HepG2 (cell line): Measurements from ENCODE around the gene MARK4. TPM values are rescaled to one million over a fixed set of nuclear protein-coding genes. Genes with fewer than 3 reads are reported as not detected.

Source experiments
- ATAC-seq: fragments of 200-7000 bp; cut with Tn5 transposase; 3 replicates; pipeline ENCODE4 v1.9.1; 2020; ENCODE audit warnings: mild to moderate bottlenecking, moderate library complexity
- BruUV-seq: library from RNA; stranded (reverse); fragments of 400-500 nt; replicated peaks from 2 replicates; lab custom pipeline; 2021; lab: Mats Ljungman, UMichigan
- CTCF ChIA-PET: fragments of 300-600 bp; formaldehyde crosslinking; extraction: SDS; loops from one replicate; lab custom pipeline; 2021; ENCODE audit warnings: low total read pairs, inconsistent platforms, low intra/inter-chr PET ratio; lab: Yijun Ruan, JAX
- POLR2A ChIA-PET: fragments of 350-600 bp; sonication (Branson Sonifier 250); formaldehyde crosslinking; loops from one replicate; lab custom pipeline; 2020; ENCODE audit warnings: antibody characterized with exemption, inconsistent platforms; lab: Yijun Ruan, JAX
- DNase-seq: peaks from one replicate; pipeline ENCODE4 v3.0.0-alpha.2; 2015; ENCODE audit warnings: low spot score
- FAIRE-seq: peaks from 3 replicates; lab custom pipeline; 2011; peaks lifted over from hg19 to GRCh38; lab: Jason Lieb, UNC
- H2AFZ ChIP-seq: one replicate; pipeline ENCODE4 v1.6.1; 2011; ENCODE audit warnings: low read length, inconsistent platforms
- H3K27ac ChIP-seq: fragments of 300-600 bp; 3 replicates; pipeline ENCODE4 v1.8.0; 2011; ENCODE audit warnings: mixed run types, mild to moderate bottlenecking, mixed read lengths, low read length, inconsistent platforms; ENCODE audit not compliant: insufficient read depth; ENCODE audit errors: extremely low read length
- H3K27me3 ChIP-seq, 2 experiments: fragments of 200-600 bp in 1 of 2; 2 replicates in 1 of 2; 3 replicates in 1 of 2; pipeline versions ENCODE4 v1.6.0 to v1.8.0; 2011; ENCODE audit warnings: low read length in 2 of 2, mild to moderate bottlenecking in 2 of 2, moderate library complexity in 2 of 2, inconsistent platforms in 1 of 2; ENCODE audit not compliant: insufficient read depth in 2 of 2, control insufficient read depth in 1 of 2
- H3K36me3 ChIP-seq, 2 experiments: fragments of 200-600 bp in 1 of 2; replicated peaks in 1 of 2; 2 replicates in 1 of 2; 3 replicates in 1 of 2; pipeline versions ENCODE4 v1.5.1 to v1.8.0; 2011; ENCODE audit warnings: low read length in 2 of 2, inconsistent platforms in 1 of 2; ENCODE audit not compliant: insufficient read depth in 2 of 2, control insufficient read depth in 1 of 2
- H3K4me1 ChIP-seq: 2 replicates; pipeline ENCODE4 v1.5.1; 2012; ENCODE audit warnings: low read length, inconsistent platforms; ENCODE audit not compliant: insufficient read depth
- H3K4me2 ChIP-seq: 2 replicates; pipeline ENCODE4 v1.6.0; 2011; ENCODE audit warnings: low read depth, low read length, inconsistent platforms
- H3K4me3 ChIP-seq, 3 experiments: fragments of 200-600 bp in 1 of 3; sonication (generic), shearing (Covaris generic) in 1 of 3; replicated peaks in 1 of 3; 2 replicates each; pipeline ENCODE4 v1.5.1; 2011 to 2016; ENCODE audit warnings: low read length in 3 of 3, inconsistent platforms in 2 of 3, low read depth in 2 of 3, mild to moderate bottlenecking in 2 of 3, control low read depth in 1 of 3, mixed read lengths in 1 of 3; ENCODE audit not compliant: insufficient read depth in 1 of 3
- H3K79me2 ChIP-seq: one replicate; pipeline ENCODE4 v1.6.1; 2011; ENCODE audit warnings: low read length, inconsistent platforms; ENCODE audit not compliant: insufficient read depth
- H3K9ac ChIP-seq: 2 replicates; pipeline ENCODE4 v1.6.0; 2011; ENCODE audit warnings: mild to moderate bottlenecking, low read depth, low read length, inconsistent platforms; ENCODE audit not compliant: insufficient read depth
- H3K9me3 ChIP-seq: 2 replicates; pipeline ENCODE4 v1.5.1; 2012; ENCODE audit warnings: mild to moderate bottlenecking, low read length
- H4K20me1 ChIP-seq: 2 replicates; pipeline ENCODE4 v1.6.0; 2011; ENCODE audit warnings: inconsistent platforms, mild to moderate bottlenecking, low read length, moderate library complexity; ENCODE audit not compliant: insufficient read depth
- BRD4 ChIP-seq: sonication (generic); formaldehyde crosslinking; IDR thresholded peaks from 2 replicates; pipeline ENCODE4 v1.4.0; 2020; ENCODE audit warnings: missing genetic modification reagents
- FOXJ3 ChIP-seq: sonication (generic); formaldehyde crosslinking; IDR thresholded peaks from 2 replicates; pipeline ENCODE4 v1.4.0; 2020; ENCODE audit warnings: missing genetic modification reagents, mild to moderate bottlenecking, borderline replicate concordance
- GPN1 ChIP-seq: sonication (generic); formaldehyde crosslinking; IDR thresholded peaks from 2 replicates; pipeline ENCODE4 v1.5.1; 2020; ENCODE audit warnings: missing genetic modification reagents, borderline replicate concordance
- MAX ChIP-seq: IDR thresholded peaks from 2 replicates; pipeline ENCODE4 v1.6.1; 2012; ENCODE audit warnings: inconsistent platforms
- MYNN ChIP-seq: sonication (generic); formaldehyde crosslinking; IDR thresholded peaks from 2 replicates; pipeline ENCODE4 v1.4.0; 2020; ENCODE audit warnings: mild to moderate bottlenecking, low read depth, missing genetic modification reagents
- SETDB1 ChIP-seq: sonication (generic); formaldehyde crosslinking; IDR thresholded peaks from 2 replicates; pipeline ENCODE4 v1.5.1; 2020; ENCODE audit warnings: missing genetic modification reagents, mild to moderate bottlenecking, borderline replicate concordance
- TGIF2 ChIP-seq: IDR thresholded peaks from 2 replicates; pipeline ENCODE4 v1.6.1; 2016; ENCODE audit warnings: control low read depth, missing compliant biosample characterization
- TRAFD1 ChIP-seq: sonication (generic); formaldehyde crosslinking; IDR thresholded peaks from 2 replicates; pipeline ENCODE4 v1.5.1; 2020; ENCODE audit warnings: missing genetic modification reagents, mild to moderate bottlenecking, borderline replicate concordance
- TSC22D2 ChIP-seq: sonication (generic); formaldehyde crosslinking; IDR thresholded peaks from 2 replicates; pipeline ENCODE4 v1.5.1; 2020; ENCODE audit warnings: missing genetic modification reagents, mild to moderate bottlenecking, borderline replicate concordance
- ZBTB3 ChIP-seq: sonication (generic); formaldehyde crosslinking; IDR thresholded peaks from 2 replicates; pipeline ENCODE4 v1.4.0; 2020; ENCODE audit warnings: low read depth, mild to moderate bottlenecking, moderate library complexity, missing genetic modification reagents, borderline replicate concordance
- ZNF614 ChIP-seq: IDR thresholded peaks from 2 replicates; pipeline ENCODE4 v1.6.1; 2018; ENCODE audit warnings: missing biosample characterization, missing genetic modification reagents, inconsistent platforms, borderline replicate concordance
- ZNF615 ChIP-seq: sonication (generic); formaldehyde crosslinking; IDR thresholded peaks from 2 replicates; pipeline ENCODE4 v1.5.0; 2020; ENCODE audit warnings: mild to moderate bottlenecking, missing genetic modification reagents, borderline replicate concordance
- ZNF720 ChIP-seq: sonication (generic); formaldehyde crosslinking; IDR thresholded peaks from 2 replicates; pipeline ENCODE4 v1.4.0; 2020; ENCODE audit warnings: missing genetic modification reagents
- WGBS: methylation state at CpG from one replicate; pipeline ENCODE4 v1.1.6; 2017; ENCODE audit warnings: low lambda C conversion rate; 5-methylcytosine and 5-hydroxymethylcytosine counted together
- in situ Hi-C: cut with HindIII; loops from 2 replicates; pipeline ENCODE4 v1.10.0; 2017; ENCODE audit warnings: low pct_unique_long_range_greater_than_20kb; ENCODE audit not compliant: extremely low pct_ligation_motif_present
- intact Hi-C: fragments of 100-400 bp; cut with micrococcal nuclease; formaldehyde crosslinking; loops from one replicate; pipeline ENCODE4 v1.10.0; 2022; ENCODE audit not compliant: unreplicated experiment
- polyA plus RNA-seq, 8 experiments: library from polyadenylated mRNA; depleted of rRNA in 3 of 8; stranded (reverse) in 7 of 8; unstranded in 1 of 8; fragments of >200 nt; fragmentation: Illumina TruSeq in 4 of 8; extraction: Trizol in 4 of 8; gene quantifications; 2 replicates each; pipeline versions ENCODE4 v1.2.1 to v1.2.3, GENCODE V29; 2011 to 2016; ENCODE audit warnings: low read depth in 4 of 8, missing spikeins in 1 of 8, mixed read lengths in 1 of 8; ENCODE audit not compliant: insufficient read depth in 1 of 8
- total RNA-seq, 5 experiments: library from RNA; depleted of rRNA; stranded (reverse); fragments of >200 nt; fragmentation: Illumina TruSeq; extraction: Trizol; gene quantifications; 2 replicates each; pipeline ENCODE4 v1.2.3, GENCODE V29; 2016; ENCODE audit warnings: low read depth in 1 of 5
- TF ChIP-seq, protein P1 (sequence below): sonication (generic); formaldehyde crosslinking; IDR thresholded peaks from 2 replicates; pipeline ENCODE4 v1.4.0; 2020; ENCODE audit warnings: missing genetic modification reagents, borderline replicate concordance
- TF ChIP-seq, protein P2 (sequence below): fragments of 450-650 bp; IDR thresholded peaks from 2 replicates; pipeline ENCODE4 v1.6.1; 2017

Gene MARK4
- total and polyA plus RNA-seq, 2 of the 13 experiments (the other 11 are each of a cell fraction or from before 2014, with no cell fraction given), result 7.0 to 12.2 TPM

GRCh38 chr19:45217957-45218334, 33.1 kb upstream of the MARK4 start:
- Histone ChIP-seq H3K27me3 (peaks cover 15 to 67% of the 10 kb centered on the region in 2 experiments), H3K4me2 (no peak overlapping the region), H3K36me3 (no peaks in the 10 kb centered on the region), H4K20me1 (no peaks in the 10 kb centered on the region), H2AFZ (no peak overlapping the region), H3K79me2 (no peaks in the 10 kb centered on the region), H3K4me1 (0 out of 2 replicates have a peak, but pooled peaks cover 8% of the 10 kb centered on the region), H3K9me3 (no peaks in the 10 kb centered on the region), H3K9ac (no peak overlapping the region), H3K4me3 (no peak overlapping the region), H3K27ac (no peak overlapping the region)
- 31% methylated on average over 13 of the region's 14 CpGs for WGBS
- intact Hi-C loops, result no loop called here
- CTCF ChIA-PET, result no interaction called here
- no peak for DNase-seq
- POLR2A ChIA-PET, result no interaction called here
- TF ChIP-seq GPN1 (no peak), TSC22D2 (CRISPR knock-in tag) (no peak), TGIF2 (CRISPR knock-in tag) (no peak)
- in situ Hi-C loops, result no loop called here
- no peak for FAIRE-seq
- no peak for ATAC-seq
- no TSS peak for BruUV-seq

DNA sequence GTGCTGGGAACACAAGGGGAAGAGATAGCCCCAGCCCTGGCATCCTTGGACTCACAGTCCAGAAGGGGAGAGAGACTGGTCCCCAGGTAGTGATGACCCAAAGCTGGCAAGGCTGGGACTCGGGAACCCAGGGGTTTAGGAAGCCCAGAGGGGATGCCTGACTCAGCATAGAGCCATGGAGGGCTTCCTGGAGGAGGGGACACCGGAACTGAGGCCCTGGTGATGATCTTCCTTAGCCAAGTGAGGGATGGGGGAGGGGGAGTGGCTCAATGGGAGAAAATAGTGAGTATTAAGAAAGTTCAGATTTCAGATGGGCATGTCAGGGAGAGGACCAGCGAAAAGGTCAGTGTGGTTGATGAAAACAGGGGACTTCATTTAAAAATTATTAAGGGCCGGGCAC, 32.6 kb upstream of the MARK4 start:
- Histone ChIP-seq H4K20me1 (no peaks in the 10 kb centered on the region), H3K9me3 (no peaks in the 10 kb centered on the region), H3K79me2 (no peaks in the 10 kb centered on the region), H3K4me2 (no peak overlapping the region), H3K4me1 (0 out of 2 replicates have a peak, but pooled peaks cover 8% of the 10 kb centered on the region), H3K27ac (no peak overlapping the region), H3K9ac (no peak overlapping the region), H3K36me3 (no peaks in the 10 kb centered on the region), H3K27me3 (peaks cover 15 to 65% of the 10 kb centered on the region in 2 experiments), H3K4me3 (no peak overlapping the region), H2AFZ (no peak overlapping the region)
- intact Hi-C loops, result no loop called here
- FAIRE-seq, result no peak
- WGBS, result 25% methylated on average over 4 of the region's 4 CpGs
- CTCF ChIA-PET, result no interaction called here
- DNase-seq, result no peak
- POLR2A ChIA-PET, result interaction anchor here (0.7 kb wide), 1 partner anchor 15 kb away, joined by 3 read pairs; no protein-coding TSS in a partner anchor
- no TSS peak for BruUV-seq
- ATAC-seq, result no peak
- in situ Hi-C loops, result no loop called here
- TF ChIP-seq TRAFD1 (CRISPR knock-in tag) (no peak), ZNF614 (no peak), MYNN (CRISPR knock-in tag) (no peak), FOXJ3 (CRISPR knock-in tag) (no peak), MAX (no peak), SETDB1 (CRISPR knock-in tag) (no peak), BRD4 (no peak), ZNF615 (CRISPR knock-in tag) (no peak), ZBTB3 (CRISPR knock-in tag) (no peak), ZNF720 (CRISPR knock-in tag) (no peak)
- TF ChIP-seq, protein P1, sequence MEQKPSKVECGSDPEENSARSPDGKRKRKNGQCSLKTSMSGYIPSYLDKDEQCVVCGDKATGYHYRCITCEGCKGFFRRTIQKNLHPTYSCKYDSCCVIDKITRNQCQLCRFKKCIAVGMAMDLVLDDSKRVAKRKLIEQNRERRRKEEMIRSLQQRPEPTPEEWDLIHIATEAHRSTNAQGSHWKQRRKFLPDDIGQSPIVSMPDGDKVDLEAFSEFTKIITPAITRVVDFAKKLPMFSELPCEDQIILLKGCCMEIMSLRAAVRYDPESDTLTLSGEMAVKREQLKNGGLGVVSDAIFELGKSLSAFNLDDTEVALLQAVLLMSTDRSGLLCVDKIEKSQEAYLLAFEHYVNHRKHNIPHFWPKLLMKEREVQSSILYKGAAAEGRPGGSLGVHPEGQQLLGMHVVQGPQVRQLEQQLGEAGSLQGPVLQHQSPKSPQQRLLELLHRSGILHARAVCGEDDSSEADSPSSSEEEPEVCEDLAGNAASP (CRISPR knock-in tag), result no peak
- TF ChIP-seq, protein P2, sequence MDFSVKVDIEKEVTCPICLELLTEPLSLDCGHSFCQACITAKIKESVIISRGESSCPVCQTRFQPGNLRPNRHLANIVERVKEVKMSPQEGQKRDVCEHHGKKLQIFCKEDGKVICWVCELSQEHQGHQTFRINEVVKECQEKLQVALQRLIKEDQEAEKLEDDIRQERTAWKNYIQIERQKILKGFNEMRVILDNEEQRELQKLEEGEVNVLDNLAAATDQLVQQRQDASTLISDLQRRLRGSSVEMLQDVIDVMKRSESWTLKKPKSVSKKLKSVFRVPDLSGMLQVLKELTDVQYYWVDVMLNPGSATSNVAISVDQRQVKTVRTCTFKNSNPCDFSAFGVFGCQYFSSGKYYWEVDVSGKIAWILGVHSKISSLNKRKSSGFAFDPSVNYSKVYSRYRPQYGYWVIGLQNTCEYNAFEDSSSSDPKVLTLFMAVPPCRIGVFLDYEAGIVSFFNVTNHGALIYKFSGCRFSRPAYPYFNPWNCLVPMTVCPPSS, result no peak
